Adrenal gland (tissue), 5 donors: ENCODE data around the gene UNC93B1.

ENCODE experiments used
- CTCF ChIP-seq, 6 experiments: fragments of 450-650 bp in 4 of 6; fragments of 200-600 bp in 2 of 6; sonication (generic) in 1 of 6; IDR thresholded peaks; 1 replicate in 5 of 6; 2 replicates in 1 of 6; pipeline versions ENCODE4 v1.5.1 to v1.8.0; 2016 to 2021; ENCODE audit warnings: antibody characterized with exemption in 6 of 6, mild to moderate bottlenecking in 2 of 6, moderate library complexity in 1 of 6
- POLR2A ChIP-seq, 2 donors: fragments of 450-650 bp; IDR thresholded peaks; one replicate each; pipeline ENCODE4 v1.6.1; 2017; ENCODE audit warnings: antibody characterized with exemption in 2 of 2, mild to moderate bottlenecking in 2 of 2, moderate library complexity in 1 of 2
- donor health status: DM: no; HTN: no; CAD: no.

- TF ChIP-seq CTCF (IDR thresholded peaks at IDR 0.05) (no peak), POLR2A (IDR thresholded peaks at IDR 0.05) (no peak)
Measured at GRCh38 chr11:67998150-67999045, 5.5 kb downstream of the UNC93B1 start.
